ENCODE results near the gene CYB561A3. TPM values are rescaled to one million over a fixed set of nuclear protein-coding genes. Genes with fewer than 3 reads are reported as not detected.

The CYB561A3 gene
- total RNA-seq, 1 donor: 62.5 TPM

GRCh38 chr11:61333550-61334433 lies 27.9 kb downstream of the CYB561A3 start:
- DNase-seq (ENCODE audit: low read depth): no peak
- peak overlapping the region; percentile 69 for H3K4me3 ChIP-seq (ENCODE audit: low read depth, low read length)
- TF ChIP-seq CTCF (IDR thresholded peaks at IDR 0.05; ENCODE audit: insufficient read depth, low read length): no peak

GRCh38 chr11:61332797-61333549 lies 28.7 kb downstream of the CYB561A3 start, which contains the start of the genes DDB1 and TKFC:
Gene DDB1 (minus strand): TSS chr11:61333105. CDS start chr11:61332968, 137 bp downstream.
Gene TKFC (plus strand): TSS chr11:61333228. CDS start chr11:61334729, 1,501 bp downstream.
- TF ChIP-seq CTCF (IDR thresholded peaks at IDR 0.05; ENCODE audit: insufficient read depth, low read length): no peak
- H3K4me3 ChIP-seq (ENCODE audit: low read depth, low read length): peak within 1 kb of the TSS; percentile 69
- DNase-seq (ENCODE audit: low read depth): peak; percentile 81

- peak; percentile 38 for DNase-seq (ENCODE audit: low read depth)
- H3K4me3 ChIP-seq (ENCODE audit: low read depth, low read length): peak overlapping the region; percentile 69
- TF ChIP-seq CTCF (IDR thresholded peaks at IDR 0.05; ENCODE audit: insufficient read depth, low read length): peak; percentile 3
Measured at GRCh38 chr11:61332281-61332796, 29.3 kb downstream of the CYB561A3 start.

- TF ChIP-seq CTCF (IDR thresholded peaks at IDR 0.05; ENCODE audit: insufficient read depth, low read length): no peak
- DNase-seq (ENCODE audit: low read depth): peak; percentile 12
Measured at GRCh38 chr11:61331651-61332050, 30.0 kb downstream of the CYB561A3 start.

GRCh38 chr11:61329871-61330270 lies 31.8 kb downstream of the CYB561A3 start:
- no peak for TF ChIP-seq CTCF (IDR thresholded peaks at IDR 0.05; ENCODE audit: insufficient read depth, low read length)

More at GRCh38 chr11:61331651-61332050, 30.0 kb downstream of the CYB561A3 start:
- peak overlapping the region; percentile 69 for H3K4me3 ChIP-seq (ENCODE audit: low read depth, low read length)

GRCh38 chr11:61328351-61328750 lies 33.3 kb downstream of the CYB561A3 start:
- H3K4me3 ChIP-seq (ENCODE audit: low read depth, low read length): peak overlapping the region; percentile 9
- DNase-seq (ENCODE audit: low read depth): no peak
- TF ChIP-seq CTCF (IDR thresholded peaks at IDR 0.05; ENCODE audit: insufficient read depth, low read length): no peak

More at GRCh38 chr11:61329871-61330270, 31.8 kb downstream of the CYB561A3 start:
- DNase-seq (ENCODE audit: low read depth): no peak
- peak overlapping the region; percentile 35 for H3K4me3 ChIP-seq (ENCODE audit: low read depth, low read length)

Measured in fibroblast of the aortic adventitia (primary cell).